ENCODE results near the gene FAM174B.

- TF ChIP-seq CTCF (conservative IDR thresholded peaks at IDR 0.05; ENCODE audit: low read length) (no peak), EZH2phosphoT487 (IDR thresholded peaks at IDR 0.05; ENCODE audit: borderline replicate concordance) (no peak)
Measured at GRCh38 chr15:92696096-92696495, 40.5 kb upstream of the FAM174B start.
